ENCODE data around the gene RFNG.

Gene RFNG

GRCh38 chr17:82090549-82091263 is 39.1 kb upstream of the RFNG start:
- Histone ChIP-seq H3K79me2 (ENCODE audit: control insufficient read depth, insufficient read depth, low read length) (peaks cover 37% of the 10 kb centered on the region), H3K4me2 (ENCODE audit: low read length) (no peak overlapping the region), H3K23ac (ENCODE audit: low read length) (no peak overlapping the region), H3K4ac (ENCODE audit: low read depth, low read length) (no peak overlapping the region), H3K27ac (ENCODE audit: low read depth, low read length) (no peak overlapping the region), H3K56ac (ENCODE audit: low read length) (no peak overlapping the region), H3K4me1 (ENCODE audit: control insufficient read depth, low read depth, low read length) (no peaks in the 10 kb centered on the region), H3K9ac (ENCODE audit: low read length) (no peak overlapping the region), H3K4me3 (ENCODE audit: low read length) (no peak overlapping the region), H4K8ac (ENCODE audit: low read depth, low read length) (no peak overlapping the region), H2BK5ac (ENCODE audit: low read length) (no peak overlapping the region), H3K79me1 (ENCODE audit: low read length) (peaks cover 22% of the 10 kb centered on the region), H4K5ac (ENCODE audit: low read length) (no peak overlapping the region), H2BK15ac (replicated peaks; ENCODE audit: low read depth) (no peak overlapping the region), H2AK5ac (ENCODE audit: low read length) (no peak overlapping the region), H3K27me3 (ENCODE audit: insufficient read depth, low read length, poor library complexity) (no peaks in the 10 kb centered on the region), H2BK120ac (ENCODE audit: low read depth, low read length) (no peak overlapping the region), H3K36me3 (ENCODE audit: control insufficient read depth, insufficient read depth, low read length) (peaks cover 59% of the 10 kb centered on the region), H3K18ac (ENCODE audit: low read length) (no peak overlapping the region)
- DNase-seq: no peak
- no CpG with 5 or more reads among the region's 29 CpGs for WGBS (ENCODE audit: extremely low coverage, insufficient coverage, low lambda C conversion rate)

DNA sequence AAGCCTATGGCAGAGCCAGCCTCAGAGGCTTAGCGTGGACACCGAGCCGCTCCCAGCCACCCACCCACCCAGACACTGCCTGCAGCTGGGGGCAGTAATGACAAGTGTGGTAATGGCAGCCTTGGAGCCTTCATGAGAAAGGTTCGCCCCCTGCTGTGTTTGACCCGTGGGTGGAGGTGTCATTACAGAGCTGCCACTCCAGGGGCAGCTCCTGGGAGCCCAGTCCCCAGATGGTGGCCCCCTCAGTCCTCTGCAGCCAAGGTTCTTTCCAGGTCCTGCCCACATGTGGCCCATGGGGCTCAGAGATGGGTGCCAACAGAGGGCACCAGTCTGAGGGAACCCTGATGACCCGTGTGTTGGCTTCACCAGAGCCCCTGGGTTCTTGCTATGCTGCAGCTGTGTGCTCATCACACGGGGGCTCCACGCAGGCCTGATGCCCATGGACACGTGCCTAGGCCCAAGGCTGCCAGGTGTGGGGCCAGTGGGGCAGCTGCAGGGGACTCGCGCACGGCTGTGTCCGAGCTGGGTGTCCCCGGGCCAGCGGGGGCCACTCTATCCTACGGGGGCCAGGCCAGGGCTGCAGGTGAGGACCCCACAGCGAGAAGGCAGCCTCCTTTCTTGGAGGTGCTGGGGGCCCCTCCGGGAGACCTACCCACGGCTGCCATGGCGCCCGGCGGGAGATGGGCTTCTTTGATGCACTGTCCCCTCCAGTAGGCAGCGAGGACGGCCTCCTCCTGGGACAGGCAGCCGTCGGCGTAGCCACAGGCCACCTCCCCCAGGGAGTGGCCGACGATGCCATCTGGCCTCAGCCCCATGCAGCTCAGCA is 38.3 kb upstream of the RFNG start:
- Histone ChIP-seq H3K79me1 (ENCODE audit: low read length) (peaks cover 22% of the 10 kb centered on the region), H3K23ac (ENCODE audit: low read length) (no peak overlapping the region), H3K4ac (ENCODE audit: low read depth, low read length) (no peak overlapping the region), H3K27ac (ENCODE audit: low read depth, low read length) (no peak overlapping the region), H4K5ac (ENCODE audit: low read length) (no peak overlapping the region), H3K9ac (ENCODE audit: low read length) (no peak overlapping the region), H3K4me1 (ENCODE audit: control insufficient read depth, low read depth, low read length) (no peaks in the 10 kb centered on the region), H3K27me3 (ENCODE audit: insufficient read depth, low read length, poor library complexity) (no peaks in the 10 kb centered on the region), H2BK5ac (ENCODE audit: low read length) (no peak overlapping the region), H3K36me3 (ENCODE audit: control insufficient read depth, insufficient read depth, low read length) (peaks cover 62% of the 10 kb centered on the region), H3K79me2 (ENCODE audit: control insufficient read depth, insufficient read depth, low read length) (peaks cover 30% of the 10 kb centered on the region), H3K18ac (ENCODE audit: low read length) (no peak overlapping the region), H2BK120ac (ENCODE audit: low read depth, low read length) (no peak overlapping the region), H3K4me3 (ENCODE audit: low read length) (no peak overlapping the region), H4K8ac (ENCODE audit: low read depth, low read length) (no peak overlapping the region), H3K4me2 (ENCODE audit: low read length) (no peak overlapping the region), H3K56ac (ENCODE audit: low read length) (no peak overlapping the region), H2AK5ac (ENCODE audit: low read length) (no peak overlapping the region), H2BK15ac (replicated peaks; ENCODE audit: low read depth) (no peak overlapping the region)
- DNase-seq: no peak
- no CpG with 5 or more reads among the region's 29 CpGs for WGBS (ENCODE audit: extremely low coverage, insufficient coverage, low lambda C conversion rate)

- no CpG with 5 or more reads among the region's 47 CpGs for WGBS (ENCODE audit: extremely low coverage, insufficient coverage, low lambda C conversion rate)
- Histone ChIP-seq H3K27me3 (ENCODE audit: insufficient read depth, low read length, poor library complexity) (no peaks in the 10 kb centered on the region), H3K23ac (ENCODE audit: low read length) (no peak overlapping the region), H4K5ac (ENCODE audit: low read length) (no peak overlapping the region), H3K27ac (ENCODE audit: low read depth, low read length) (no peak overlapping the region), H3K4me3 (ENCODE audit: low read length) (no peak overlapping the region), H3K56ac (ENCODE audit: low read length) (no peak overlapping the region), H3K18ac (ENCODE audit: low read length) (no peak overlapping the region), H2BK15ac (replicated peaks; ENCODE audit: low read depth) (no peak overlapping the region), H2BK5ac (ENCODE audit: low read length) (no peak overlapping the region), H3K4me1 (ENCODE audit: control insufficient read depth, low read depth, low read length) (no peaks in the 10 kb centered on the region), H2BK120ac (ENCODE audit: low read depth, low read length) (no peak overlapping the region), H3K36me3 (ENCODE audit: control insufficient read depth, insufficient read depth, low read length) (peaks cover 63% of the 10 kb centered on the region), H2AK5ac (ENCODE audit: low read length) (no peak overlapping the region), H3K4me2 (ENCODE audit: low read length) (no peak overlapping the region), H3K9ac (ENCODE audit: low read length) (no peak overlapping the region), H3K79me1 (ENCODE audit: low read length) (peaks cover 23% of the 10 kb centered on the region), H3K79me2 (ENCODE audit: control insufficient read depth, insufficient read depth, low read length) (peaks cover 25% of the 10 kb centered on the region), H4K8ac (ENCODE audit: low read depth, low read length) (no peak overlapping the region), H3K4ac (ENCODE audit: low read depth, low read length) (no peak overlapping the region)
- no peak for DNase-seq
Measured at GRCh38 chr17:82088838-82089722, 37.5 kb upstream of the RFNG start.

DNA sequence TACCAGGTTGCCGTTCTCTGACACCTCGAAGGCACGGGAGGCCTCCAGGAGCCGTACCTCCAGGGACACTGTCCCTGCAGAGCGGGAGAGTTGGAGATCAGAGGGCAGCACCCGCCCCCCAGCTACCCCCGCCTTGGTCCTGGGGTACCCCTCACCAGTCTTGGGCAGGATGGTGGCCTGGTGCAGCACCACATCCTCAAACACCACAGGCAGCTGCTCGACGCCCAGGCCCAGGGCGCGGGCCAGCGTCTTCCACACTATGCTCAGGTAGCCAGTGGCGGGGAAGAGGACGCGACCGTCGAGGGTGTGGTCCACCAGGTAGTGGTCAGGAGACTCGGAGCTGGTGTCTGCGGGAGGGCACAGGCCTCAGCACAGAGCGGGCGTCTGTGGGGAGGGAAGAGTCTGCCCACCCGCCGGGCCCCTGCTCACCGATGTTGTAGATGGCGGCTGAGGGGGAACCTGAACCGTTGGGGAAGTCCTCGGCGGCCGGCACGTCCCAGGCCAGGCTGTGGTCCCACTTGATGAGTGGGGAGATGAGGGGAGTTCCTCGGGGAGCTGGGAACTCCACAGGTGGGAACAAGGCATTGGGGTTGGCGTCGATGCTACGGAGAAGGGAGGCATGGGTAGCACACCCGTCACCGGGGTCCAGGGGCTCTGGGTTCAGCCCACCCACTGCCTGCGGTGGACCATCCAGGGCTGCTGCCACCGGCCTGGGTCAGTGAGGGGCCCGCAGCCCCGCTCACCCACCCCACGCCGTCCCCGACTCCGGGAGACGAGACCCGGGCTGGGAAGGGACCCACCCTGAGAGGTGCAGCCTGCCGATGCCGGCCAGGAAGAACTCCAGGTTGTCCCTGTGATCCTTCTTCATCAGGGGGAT is 36.6 kb upstream of the RFNG start:
- no CpG with 5 or more reads among the region's 48 CpGs for WGBS (ENCODE audit: extremely low coverage, insufficient coverage, low lambda C conversion rate)
- H3K4me1 ChIP-seq (ENCODE audit: control insufficient read depth, low read depth, low read length): no peaks in the 10 kb centered on the region
- H3K36me3 ChIP-seq (ENCODE audit: control insufficient read depth, insufficient read depth, low read length): peaks cover 65% of the 10 kb centered on the region
- no peak overlapping the region for H3K27ac ChIP-seq (ENCODE audit: low read depth, low read length)
- H3K18ac ChIP-seq (ENCODE audit: low read length): no peak overlapping the region
- peaks cover 17% of the 10 kb centered on the region for H3K79me2 ChIP-seq (ENCODE audit: control insufficient read depth, insufficient read depth, low read length)
- no peak overlapping the region for H2BK5ac ChIP-seq (ENCODE audit: low read length)
- H3K4me2 ChIP-seq (ENCODE audit: low read length): no peak overlapping the region
- H3K79me1 ChIP-seq (ENCODE audit: low read length): peaks cover 19% of the 10 kb centered on the region
- no peak overlapping the region for H2BK15ac ChIP-seq (replicated peaks; ENCODE audit: low read depth)
- H3K23ac ChIP-seq (ENCODE audit: low read length): no peak overlapping the region
- H3K56ac ChIP-seq (ENCODE audit: low read length): no peak overlapping the region
- H4K8ac ChIP-seq (ENCODE audit: low read depth, low read length): no peak overlapping the region
- no peak overlapping the region for H3K4me3 ChIP-seq (ENCODE audit: low read length)
- H4K5ac ChIP-seq (ENCODE audit: low read length): no peak overlapping the region
- DNase-seq: no peak
- H2BK120ac ChIP-seq (ENCODE audit: low read depth, low read length): no peak overlapping the region
- H3K4ac ChIP-seq (ENCODE audit: low read depth, low read length): no peak overlapping the region
- no peaks in the 10 kb centered on the region for H3K27me3 ChIP-seq (ENCODE audit: insufficient read depth, low read length, poor library complexity)
- no peak overlapping the region for H3K9ac ChIP-seq (ENCODE audit: low read length)
- H2AK5ac ChIP-seq (ENCODE audit: low read length): no peak overlapping the region

Measured in mesendoderm (in vitro differentiated cells).